Gastrocnemius medialis (tissue), 4 donors: ENCODE results near the gene FOXL2NB.

ENCODE experiments used
- CTCF ChIP-seq, 5 experiments: fragments of 450-650 bp in 3 of 5; fragments of 200-600 bp in 2 of 5; sonication (generic) in 2 of 5; IDR thresholded peaks in 4 of 5; conservative IDR thresholded peaks in 1 of 5; 1 replicate in 4 of 5; 2 replicates in 1 of 5; pipeline ENCODE4 v1.5.1; 2016 to 2019; ENCODE audit warnings: antibody characterized with exemption in 5 of 5, mild to moderate bottlenecking in 3 of 5, moderate library complexity in 3 of 5
- POLR2A ChIP-seq, 2 donors: fragments of 450-650 bp; IDR thresholded peaks; one replicate each; pipeline ENCODE4 v1.6.1; 2017; ENCODE audit warnings: antibody characterized with exemption in 2 of 2, mild to moderate bottlenecking in 2 of 2, moderate library complexity in 2 of 2

- TF ChIP-seq CTCF (IDR thresholded peaks at IDR 0.05 in 4 of 5, conservative IDR thresholded peaks at IDR 0.05 in 1 of 5) (no peak), POLR2A (IDR thresholded peaks at IDR 0.05) (no peak)
Measured at GRCh38 chr3:138974462-138974861, 27.4 kb downstream of the FOXL2NB start.
